Neural progenitor cell (in vitro differentiated cells): Measurements from ENCODE around the gene COL8A1. TPM values are rescaled to one million over a fixed set of nuclear protein-coding genes. Genes with fewer than 3 reads are reported as not detected.
A peak's percentile ranks its signal among the peaks of the same experiment; 100 is the strongest.

ENCODE experiments used
- DNase-seq: peaks from one replicate; pipeline ENCODE4 v3.0.0-alpha.2; 2016; ENCODE audit warnings: low spot score
- H2AFZ ChIP-seq: fragments of 200-600 bp; sonication (generic); replicated peaks from 2 replicates; pipeline ENCODE4 v1.6.1; 2016; ENCODE audit warnings: antibody characterized with exemption
- H3F3A ChIP-seq: fragments of 200-600 bp; sonication (generic); 2 replicates; pipeline ENCODE4 v1.6.1; 2016; ENCODE audit warnings: antibody characterized with exemption, low read depth
- H3K27ac ChIP-seq: fragments of 200-600 bp; sonication (generic); 2 replicates; pipeline ENCODE4 v1.5.1; 2016; ENCODE audit warnings: mild to moderate bottlenecking
- H3K27me3 ChIP-seq: fragments of 200-600 bp; sonication (generic); 2 replicates; pipeline ENCODE4 v1.6.1; 2016; ENCODE audit warnings: mild to moderate bottlenecking, moderate library complexity
- H3K36me3 ChIP-seq: fragments of 200-600 bp; sonication (generic); 2 replicates; pipeline ENCODE4 v1.5.1; 2016
- H3K4me1 ChIP-seq: fragments of 200-600 bp; sonication (generic); 2 replicates; pipeline ENCODE4 v1.6.1; 2016; ENCODE audit warnings: mixed run types
- H3K4me2 ChIP-seq: fragments of 200-600 bp; sonication (generic); 2 replicates; pipeline ENCODE4 v1.6.1; 2016
- H3K4me3 ChIP-seq: fragments of 200-600 bp; sonication (generic); 2 replicates; pipeline ENCODE4 v1.5.1; 2016
- H3K79me2 ChIP-seq: fragments of 200-600 bp; sonication (generic); 2 replicates; pipeline ENCODE4 v1.6.1; 2016; ENCODE audit warnings: low read depth
- H3K9ac ChIP-seq: fragments of 200-600 bp; sonication (generic); 2 replicates; pipeline ENCODE4 v1.6.1; 2016
- H3K9me3 ChIP-seq: fragments of 200-600 bp; sonication (generic); 2 replicates; pipeline ENCODE4 v1.5.1; 2016; ENCODE audit warnings: low read depth
- H4K20me1 ChIP-seq: fragments of 200-600 bp; sonication (generic); 2 replicates; pipeline ENCODE4 v1.6.1; 2016; ENCODE audit warnings: low read depth
- H3K27ac Mint-ChIP-seq: 3 replicates; pipeline ENCODE4 v1.8.0; 2021; ENCODE audit warnings: mixed read lengths
- H3K27me3 Mint-ChIP-seq: 2 replicates; pipeline ENCODE4 v1.8.0; 2022; ENCODE audit warnings: low read depth, mild to moderate bottlenecking, inconsistent platforms, moderate library complexity, mixed read lengths; ENCODE audit not compliant: insufficient read depth
- H3K36me3 Mint-ChIP-seq: 3 replicates; pipeline ENCODE4 v1.8.0; 2021; ENCODE audit warnings: mixed read lengths
- H3K4me1 Mint-ChIP-seq: 3 replicates; pipeline ENCODE4 v1.8.0; 2021; ENCODE audit warnings: mixed read lengths
- H3K4me3 Mint-ChIP-seq: 3 replicates; pipeline ENCODE4 v1.8.0; 2021; ENCODE audit warnings: mild to moderate bottlenecking, moderate library complexity, mixed read lengths
- H3K9me3 Mint-ChIP-seq: 3 replicates; pipeline ENCODE4 v1.8.0; 2020; ENCODE audit warnings: mixed read lengths
- CTCF ChIP-seq: fragments of 200-600 bp; sonication (generic); IDR thresholded peaks from 2 replicates; pipeline ENCODE4 v1.5.1; 2017; ENCODE audit warnings: antibody characterized with exemption, mild to moderate bottlenecking
- EZH2 ChIP-seq: fragments of 200-600 bp; sonication (generic); IDR thresholded peaks from 2 replicates; pipeline ENCODE4 v1.6.1; 2017; ENCODE audit warnings: antibody characterized with exemption, mild to moderate bottlenecking, moderate library complexity
- EZH2phosphoT487 ChIP-seq: fragments of 200-600 bp; sonication (generic); IDR thresholded peaks from 2 replicates; pipeline ENCODE4 v1.6.1; 2017; ENCODE audit warnings: antibody characterized with exemption
- total RNA-seq: library from RNA; depleted of rRNA; stranded (reverse); fragments of >200 nt; gene quantifications from 2 replicates; pipeline ENCODE4 v1.2.3, GENCODE V29; 2015; ENCODE audit warnings: low replicate concordance

COL8A1 gene
- total RNA-seq, 1 donor from 2014 or later = not detected

GRCh38 chr3:99648101-99648500 lies 9.7 kb downstream of the COL8A1 start:
- Mint-ChIP-seq H3K9me3 (no peaks in the 10 kb centered on the region), H3K27ac (no peak overlapping the region), H3K4me3 (no peak overlapping the region), H3K36me3 (no peaks in the 10 kb centered on the region), H3K27me3 (no peaks in the 10 kb centered on the region), H3K4me1 (peaks cover 27% of the 10 kb centered on the region)
- no peaks in the 10 kb centered on the region for H3K79me2 ChIP-seq
- no peaks in the 10 kb centered on the region for H3F3A ChIP-seq
- no peak overlapping the region for H2AFZ ChIP-seq
- H3K9ac ChIP-seq = no peak overlapping the region
- H3K9me3 ChIP-seq = no peaks in the 10 kb centered on the region
- TF ChIP-seq EZH2phosphoT487 (no peak), EZH2 (no peak), CTCF (no peak)
- H4K20me1 ChIP-seq = no peaks in the 10 kb centered on the region
- DNase-seq = no peak
- H3K36me3 ChIP-seq = no peaks in the 10 kb centered on the region
- no peak overlapping the region for H3K4me2 ChIP-seq
- peaks cover 8% of the 10 kb centered on the region for H3K4me1 ChIP-seq
- no peaks in the 10 kb centered on the region for H3K27me3 ChIP-seq
- H3K27ac ChIP-seq = no peak overlapping the region
- no peak overlapping the region for H3K4me3 ChIP-seq

- no peak overlapping the region for H2AFZ ChIP-seq
- H3K27me3 Mint-ChIP-seq = no peaks in the 10 kb centered on the region
- H3K79me2 ChIP-seq = no peaks in the 10 kb centered on the region
- no peak for TF ChIP-seq EZH2phosphoT487
- TF ChIP-seq EZH2 = no peak
- TF ChIP-seq CTCF = no peak
- no peak overlapping the region for H3K9ac ChIP-seq
- DNase-seq = no peak
- H3K27ac Mint-ChIP-seq = no peak overlapping the region
- no peaks in the 10 kb centered on the region for H3F3A ChIP-seq
- peaks cover 31% of the 10 kb centered on the region for H3K4me1 Mint-ChIP-seq
- H3K9me3 ChIP-seq = no peaks in the 10 kb centered on the region
- no peak overlapping the region for H3K4me3 ChIP-seq
- no peak overlapping the region for H3K4me2 ChIP-seq
- H3K27me3 ChIP-seq = no peaks in the 10 kb centered on the region
- no peak overlapping the region for H3K4me3 Mint-ChIP-seq
- H4K20me1 ChIP-seq = no peaks in the 10 kb centered on the region
- peaks cover 8% of the 10 kb centered on the region for H3K4me1 ChIP-seq
- no peaks in the 10 kb centered on the region for H3K36me3 Mint-ChIP-seq
- H3K36me3 ChIP-seq = no peaks in the 10 kb centered on the region
- H3K27ac ChIP-seq = no peak overlapping the region
- no peaks in the 10 kb centered on the region for H3K9me3 Mint-ChIP-seq
These were observed 10.1 kb downstream of the COL8A1 start for GRCh38 chr3:99648516-99648915.

- Histone ChIP-seq H3K27me3 (no peaks in the 10 kb centered on the region), H4K20me1 (no peaks in the 10 kb centered on the region), H3K9ac (no peak overlapping the region), H3K9me3 (no peaks in the 10 kb centered on the region), H2AFZ (no peak overlapping the region), H3K4me1 (peaks cover 8% of the 10 kb centered on the region), H3K4me3 (no peak overlapping the region), H3F3A (no peaks in the 10 kb centered on the region), H3K79me2 (no peaks in the 10 kb centered on the region), H3K4me2 (no peak overlapping the region), H3K36me3 (no peaks in the 10 kb centered on the region), H3K27ac (no peak overlapping the region)
- no peak overlapping the region for H3K27ac Mint-ChIP-seq
- H3K9me3 Mint-ChIP-seq = no peaks in the 10 kb centered on the region
- no peaks in the 10 kb centered on the region for H3K36me3 Mint-ChIP-seq
- TF ChIP-seq EZH2phosphoT487 (no peak), CTCF (no peak), EZH2 (no peak)
- no peak for DNase-seq
- no peak overlapping the region for H3K4me3 Mint-ChIP-seq
- peaks cover 24% of the 10 kb centered on the region for H3K4me1 Mint-ChIP-seq
- H3K27me3 Mint-ChIP-seq = no peaks in the 10 kb centered on the region
These were observed 13.1 kb downstream of the COL8A1 start for GRCh38 chr3:99651531-99651930.

GRCh38 chr3:99656624-99657023 lies 18.2 kb downstream of the COL8A1 start:
- Mint-ChIP-seq H3K36me3 (no peaks in the 10 kb centered on the region), H3K9me3 (peaks cover 5% of the 10 kb centered on the region), H3K4me3 (no peak overlapping the region), H3K4me1 (peaks cover 19% of the 10 kb centered on the region), H3K27me3 (no peaks in the 10 kb centered on the region), H3K27ac (peak overlapping the region; percentile 30)
- TF ChIP-seq CTCF (no peak), EZH2phosphoT487 (no peak), EZH2 (no peak)
- no peak overlapping the region for H3K4me3 ChIP-seq
- H3K79me2 ChIP-seq = no peaks in the 10 kb centered on the region
- no peaks in the 10 kb centered on the region for H3K27me3 ChIP-seq
- no peak overlapping the region for H3K4me2 ChIP-seq
- no peak overlapping the region for H3K27ac ChIP-seq
- H3K9me3 ChIP-seq = no peaks in the 10 kb centered on the region
- H3K4me1 ChIP-seq = peaks cover 11% of the 10 kb centered on the region
- peak overlapping the region; percentile 47 for H2AFZ ChIP-seq
- no peak overlapping the region for H3K9ac ChIP-seq
- no peaks in the 10 kb centered on the region for H4K20me1 ChIP-seq
- H3K36me3 ChIP-seq = no peaks in the 10 kb centered on the region
- no peak for DNase-seq
- no peaks in the 10 kb centered on the region for H3F3A ChIP-seq
